ENCODE measurements around the gene TECPR2. TPM values are rescaled to one million over a fixed set of nuclear protein-coding genes. Genes with fewer than 3 reads are reported as not detected.

TECPR2 gene
- total RNA-seq, 1 experiment from 2014 or later: 9.3 TPM

DNA sequence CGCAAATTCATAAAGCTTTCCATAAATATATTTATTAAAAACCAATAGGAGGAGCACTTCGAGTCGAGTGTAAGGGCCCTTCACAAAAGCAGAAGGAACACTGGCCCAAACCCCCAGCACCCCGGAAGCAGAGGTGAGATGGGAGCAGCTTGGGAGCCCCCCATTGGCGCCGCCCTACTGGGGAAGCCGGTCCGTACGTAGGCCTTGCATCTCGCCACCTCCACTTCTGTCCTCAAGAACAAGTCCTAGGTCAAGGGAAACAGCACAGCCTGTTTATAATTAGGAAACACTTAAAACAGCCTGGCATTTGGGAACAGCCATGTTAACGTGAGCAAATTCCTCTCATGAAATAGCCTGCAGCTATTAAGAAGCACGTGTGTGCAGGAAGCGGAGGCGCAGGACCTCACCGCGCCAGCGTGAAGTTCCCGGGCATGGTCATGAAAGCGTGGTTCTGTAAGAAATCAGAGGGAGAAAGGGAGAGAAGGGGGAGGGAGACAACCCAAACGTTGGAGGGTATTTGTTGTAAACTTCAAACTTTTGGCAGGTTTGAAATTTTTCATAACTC is 139.1 kb downstream of the TECPR2 start:
- H3K9me3 ChIP-seq: no peaks in the 10 kb centered on the region
- BruUV-seq (replicated peaks): no TSS peak
- Mint-ChIP-seq H3K9me3 (ENCODE audit: unreplicated experiment) (no peaks in the 10 kb centered on the region), H3K27me3 (ENCODE audit: insufficient read depth, unreplicated experiment) (no peaks in the 10 kb centered on the region), H3K36me3 (ENCODE audit: insufficient read depth, unreplicated experiment) (peaks cover 6% of the 10 kb centered on the region), H3K4me1 (ENCODE audit: low read depth, unreplicated experiment) (peaks cover 6% of the 10 kb centered on the region), H3K27ac (ENCODE audit: unreplicated experiment) (no peak overlapping the region), H3K4me3 (ENCODE audit: unreplicated experiment) (no peak overlapping the region)
- no peak overlapping the region for H3K4me3 ChIP-seq (ENCODE audit: low read depth, low read length)
- no peaks in the 10 kb centered on the region for H3K27me3 ChIP-seq (replicated peaks; ENCODE audit: control insufficient read depth, insufficient read depth, low read length)
- TF ChIP-seq, protein P1, sequence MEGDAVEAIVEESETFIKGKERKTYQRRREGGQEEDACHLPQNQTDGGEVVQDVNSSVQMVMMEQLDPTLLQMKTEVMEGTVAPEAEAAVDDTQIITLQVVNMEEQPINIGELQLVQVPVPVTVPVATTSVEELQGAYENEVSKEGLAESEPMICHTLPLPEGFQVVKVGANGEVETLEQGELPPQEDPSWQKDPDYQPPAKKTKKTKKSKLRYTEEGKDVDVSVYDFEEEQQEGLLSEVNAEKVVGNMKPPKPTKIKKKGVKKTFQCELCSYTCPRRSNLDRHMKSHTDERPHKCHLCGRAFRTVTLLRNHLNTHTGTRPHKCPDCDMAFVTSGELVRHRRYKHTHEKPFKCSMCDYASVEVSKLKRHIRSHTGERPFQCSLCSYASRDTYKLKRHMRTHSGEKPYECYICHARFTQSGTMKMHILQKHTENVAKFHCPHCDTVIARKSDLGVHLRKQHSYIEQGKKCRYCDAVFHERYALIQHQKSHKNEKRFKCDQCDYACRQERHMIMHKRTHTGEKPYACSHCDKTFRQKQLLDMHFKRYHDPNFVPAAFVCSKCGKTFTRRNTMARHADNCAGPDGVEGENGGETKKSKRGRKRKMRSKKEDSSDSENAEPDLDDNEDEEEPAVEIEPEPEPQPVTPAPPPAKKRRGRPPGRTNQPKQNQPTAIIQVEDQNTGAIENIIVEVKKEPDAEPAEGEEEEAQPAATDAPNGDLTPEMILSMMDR (IDR thresholded peaks at IDR 0.05; ENCODE audit: insufficient read depth in 1 of 2, low read depth in 1 of 2, low read length in 1 of 2, severe bottlenecking in 1 of 2, unreplicated experiment in 1 of 2): no peak
- 0 out of 2 replicates have a peak, but pooled peaks cover 5% of the 10 kb centered on the region for H3K4me1 ChIP-seq
- no peaks in the 10 kb centered on the region for H3K36me3 ChIP-seq (ENCODE audit: control insufficient read depth, insufficient read depth, low read length)
- POLR2A ChIA-PET: no interaction called here
- CTCF ChIA-PET: no interaction called here
- intact Hi-C loops (cut with micrococcal nuclease; ENCODE audit: unreplicated experiment): no loop called here
- peak in 1 of 2 experiments; percentile 20 for DNase-seq

DNA sequence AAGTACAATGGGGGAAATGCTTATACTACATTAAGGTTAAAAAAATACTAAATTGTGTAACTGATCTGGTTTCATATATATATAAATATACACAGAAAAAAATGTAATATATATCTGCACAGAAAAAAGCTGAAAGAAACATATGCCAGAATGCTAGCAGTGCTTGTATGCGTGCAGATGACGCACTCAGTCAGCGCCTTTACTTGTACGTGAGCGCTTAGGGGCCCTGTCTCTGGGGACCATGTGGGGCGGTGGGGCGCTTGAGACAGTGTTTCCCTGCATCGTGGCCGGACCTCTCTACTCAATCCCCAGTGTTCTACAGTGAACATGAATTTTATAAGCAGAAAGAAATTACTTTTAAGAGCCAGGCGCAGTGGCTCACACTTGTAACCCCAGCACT is 139.8 kb downstream of the TECPR2 start:
- POLR2A ChIA-PET: no interaction called here
- H3K36me3 ChIP-seq (ENCODE audit: control insufficient read depth, insufficient read depth, low read length): no peaks in the 10 kb centered on the region
- H3K4me3 ChIP-seq (ENCODE audit: low read depth, low read length): no peak overlapping the region
- no TSS peak for BruUV-seq (replicated peaks)
- intact Hi-C loops (cut with micrococcal nuclease; ENCODE audit: unreplicated experiment): no loop called here
- Mint-ChIP-seq H3K27ac (ENCODE audit: unreplicated experiment) (no peak overlapping the region), H3K9me3 (ENCODE audit: unreplicated experiment) (no peaks in the 10 kb centered on the region), H3K4me1 (ENCODE audit: low read depth, unreplicated experiment) (peaks cover 6% of the 10 kb centered on the region), H3K4me3 (ENCODE audit: unreplicated experiment) (no peak overlapping the region), H3K36me3 (ENCODE audit: insufficient read depth, unreplicated experiment) (peaks cover 6% of the 10 kb centered on the region), H3K27me3 (ENCODE audit: insufficient read depth, unreplicated experiment) (no peaks in the 10 kb centered on the region)
- no peaks in the 10 kb centered on the region for H3K9me3 ChIP-seq
- TF ChIP-seq, protein P1 (IDR thresholded peaks at IDR 0.05; ENCODE audit: insufficient read depth in 1 of 2, low read depth in 1 of 2, low read length in 1 of 2, severe bottlenecking in 1 of 2, unreplicated experiment in 1 of 2): no peak
- CTCF ChIA-PET: no interaction called here
- H3K4me1 ChIP-seq: 0 out of 2 replicates have a peak, but pooled peaks cover 5% of the 10 kb centered on the region
- no peaks in the 10 kb centered on the region for H3K27me3 ChIP-seq (replicated peaks; ENCODE audit: control insufficient read depth, insufficient read depth, low read length)
- DNase-seq: no peak

DNA sequence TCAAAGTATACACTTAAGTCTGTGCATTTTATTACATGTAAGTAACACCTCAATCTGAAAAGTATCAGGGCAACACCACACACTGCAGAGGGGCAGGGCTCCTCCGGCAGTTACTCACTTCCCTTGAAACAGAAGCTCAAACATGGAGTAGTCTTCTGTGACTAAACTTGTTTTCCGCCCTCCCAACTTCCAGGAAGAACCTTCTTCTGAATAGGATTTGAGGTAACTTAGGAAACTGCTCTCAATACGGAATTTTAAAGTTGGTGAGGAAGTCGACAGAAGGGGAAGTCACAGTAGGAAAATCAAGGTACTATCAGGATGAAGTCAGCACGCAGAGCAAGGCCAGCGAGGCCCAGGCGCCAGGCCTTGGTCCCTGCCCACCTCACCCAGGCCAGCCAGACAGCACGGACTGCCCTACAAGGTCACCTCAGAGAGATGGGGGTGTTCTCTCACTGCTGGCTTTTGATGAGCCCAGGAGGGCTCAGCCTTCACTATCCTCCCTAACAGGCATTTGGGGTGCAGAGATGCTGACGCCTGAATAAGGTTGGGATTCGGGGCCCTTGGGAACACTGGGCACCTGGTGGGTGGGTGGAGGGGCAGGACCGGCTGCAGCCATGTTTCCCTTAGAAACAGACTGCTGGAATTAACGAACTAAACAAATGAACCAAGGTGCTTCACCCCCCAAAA is 141.0 kb downstream of the TECPR2 start:
- Histone ChIP-seq H3K36me3 (ENCODE audit: control insufficient read depth, insufficient read depth, low read length) (no peaks in the 10 kb centered on the region), H3K4me1 (peaks cover 9% of the 10 kb centered on the region), H3K9me3 (no peaks in the 10 kb centered on the region), H3K4me3 (ENCODE audit: low read depth, low read length) (no peak overlapping the region), H3K27me3 (replicated peaks; ENCODE audit: control insufficient read depth, insufficient read depth, low read length) (no peaks in the 10 kb centered on the region)
- TF ChIP-seq, protein P1 (IDR thresholded peaks at IDR 0.05; ENCODE audit: insufficient read depth in 1 of 2, low read depth in 1 of 2, low read length in 1 of 2, severe bottlenecking in 1 of 2, unreplicated experiment in 1 of 2): no peak
- H3K9me3 Mint-ChIP-seq (ENCODE audit: unreplicated experiment): no peaks in the 10 kb centered on the region
- peaks cover 13% of the 10 kb centered on the region for H3K36me3 Mint-ChIP-seq (ENCODE audit: insufficient read depth, unreplicated experiment)
- BruUV-seq (replicated peaks): no TSS peak
- H3K4me1 Mint-ChIP-seq (ENCODE audit: low read depth, unreplicated experiment): peaks cover 4% of the 10 kb centered on the region
- H3K27ac Mint-ChIP-seq (ENCODE audit: unreplicated experiment): no peak overlapping the region
- no peak overlapping the region for H3K4me3 Mint-ChIP-seq (ENCODE audit: unreplicated experiment)
- POLR2A ChIA-PET: no interaction called here
- no peak for DNase-seq
- CTCF ChIA-PET: no interaction called here
- H3K27me3 Mint-ChIP-seq (ENCODE audit: insufficient read depth, unreplicated experiment): no peaks in the 10 kb centered on the region
- intact Hi-C loops (cut with micrococcal nuclease; ENCODE audit: unreplicated experiment): no loop called here

Measured in Caco-2 (cell line).